Stimulated activated CD8-positive, alpha-beta memory T cell treated with anti-CD3 and anti-CD28 coated beads, Interleukin-15, amount 100 ng/mL, for 48 hours (primary cell): ENCODE data around the gene MIER1.
"Not testable (repeated sequence)": the region's sequence is repeated elsewhere in the genome, so short reads cannot be mapped to it uniquely, and the experiment has no call there.

ENCODE experiments used
- DNase-seq, 2 donors: peaks; one replicate each; pipeline ENCODE4 v3.0.0-alpha.2; 2020; ENCODE audit warnings: low read depth in 2 of 2

Gene MIER1

GRCh38 chr1:66924756-66925557 lies at the start of gene MIER1, which contains the start of gene DNAI4:
Gene MIER1 (plus strand): TSS chr1:66924990. CDS start chr1:66925029, 39 bp downstream.
Gene DNAI4 (minus strand): TSS chr1:66924856. CDS start chr1:66924831, 25 bp downstream.
- DNase-seq: peak; percentile 96 to 97

DNA sequence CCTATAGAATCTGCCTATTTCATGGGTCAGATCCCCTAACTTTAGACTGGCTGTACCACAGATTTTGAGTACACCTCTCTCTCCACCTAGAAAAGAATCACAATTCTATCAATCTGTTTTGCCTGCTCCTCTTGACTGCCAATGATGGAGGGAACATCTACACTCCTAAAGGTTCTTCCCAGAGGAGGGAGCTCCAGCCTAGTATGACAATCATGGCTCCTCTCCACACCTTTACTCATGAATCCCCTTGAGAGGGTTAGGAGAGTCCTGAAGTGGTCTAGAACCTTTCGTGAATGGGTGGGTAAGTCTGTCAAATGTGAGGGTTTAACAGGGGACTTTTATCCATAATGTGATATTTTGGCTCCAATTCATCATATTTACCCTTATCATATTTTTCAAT lies 48.1 kb upstream of the MIER1 start:
- no peak for DNase-seq

DNA sequence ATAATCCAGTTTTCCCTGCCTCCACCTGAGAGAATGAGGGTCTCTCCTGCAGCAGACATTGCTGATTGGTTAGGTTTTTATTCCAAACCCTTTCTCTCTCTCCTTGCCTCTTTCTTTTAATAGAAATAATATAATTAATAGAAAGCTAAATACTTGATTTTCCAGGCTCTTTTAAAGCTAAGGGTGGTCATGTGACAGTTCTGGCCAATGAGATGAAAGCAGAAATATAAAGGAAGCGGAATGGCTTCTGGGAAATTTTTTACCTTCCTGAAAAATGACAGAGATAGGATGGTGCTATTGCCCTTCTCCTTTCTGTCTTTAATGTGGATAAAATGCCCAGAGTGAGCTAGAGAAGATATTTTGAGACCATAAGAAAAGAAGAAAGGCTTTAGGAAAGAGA lies 35.8 kb upstream of the MIER1 start:
- DNase-seq: no peak

DNA sequence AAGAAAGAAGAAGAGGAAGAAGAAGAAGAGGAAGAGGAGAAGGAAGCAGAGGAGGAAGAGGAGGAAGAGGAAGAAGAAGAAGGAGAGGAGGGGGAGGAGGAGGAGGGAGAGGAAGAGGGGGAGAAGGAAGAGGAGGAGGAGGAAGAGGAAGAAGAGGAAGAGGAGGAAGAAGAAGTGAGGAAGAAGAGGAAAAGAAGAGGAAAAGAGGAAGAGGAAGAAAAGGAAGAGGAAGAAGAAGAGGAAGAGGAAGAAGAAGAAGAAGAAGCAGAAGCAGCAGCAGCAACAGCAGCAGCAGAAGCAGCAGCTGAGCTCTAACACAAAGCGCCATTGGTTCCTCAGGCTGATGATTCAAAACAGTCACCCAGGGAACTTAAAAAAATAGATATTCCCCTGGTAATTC lies 34.2 kb upstream of the MIER1 start:
- no peak for DNase-seq

DNA sequence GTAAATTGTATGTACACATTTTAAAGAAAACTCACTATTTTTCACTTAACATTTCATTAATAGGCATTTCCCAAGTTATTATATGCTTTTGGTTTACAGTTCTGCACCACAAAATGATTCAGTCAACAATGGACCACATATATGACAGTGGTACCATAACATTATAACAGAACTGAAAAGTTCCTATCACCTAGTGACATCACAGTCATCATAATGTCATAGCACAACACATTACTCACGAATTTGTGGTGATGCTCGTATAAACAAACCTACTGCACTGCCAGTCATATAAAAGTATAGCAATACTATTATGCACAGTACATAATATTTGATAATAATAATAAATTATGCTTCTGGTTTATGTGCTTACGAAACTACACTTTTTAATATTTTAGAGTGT lies 31.1 kb upstream of the MIER1 start:
- DNase-seq: no peak

GRCh38 chr1:66915203-66915602 lies 9.6 kb upstream of the MIER1 start:
- DNase-seq: not testable (repeated sequence)

- no peak for DNase-seq
Observed at GRCh38 chr1:66916320-66916719, 8.5 kb upstream of the MIER1 start.

GRCh38 chr1:66917476-66917875 lies 7.3 kb upstream of the MIER1 start:
- no peak for DNase-seq

GRCh38 chr1:66919063-66919462 lies 5.7 kb upstream of the MIER1 start:
- DNase-seq: no peak

DNA sequence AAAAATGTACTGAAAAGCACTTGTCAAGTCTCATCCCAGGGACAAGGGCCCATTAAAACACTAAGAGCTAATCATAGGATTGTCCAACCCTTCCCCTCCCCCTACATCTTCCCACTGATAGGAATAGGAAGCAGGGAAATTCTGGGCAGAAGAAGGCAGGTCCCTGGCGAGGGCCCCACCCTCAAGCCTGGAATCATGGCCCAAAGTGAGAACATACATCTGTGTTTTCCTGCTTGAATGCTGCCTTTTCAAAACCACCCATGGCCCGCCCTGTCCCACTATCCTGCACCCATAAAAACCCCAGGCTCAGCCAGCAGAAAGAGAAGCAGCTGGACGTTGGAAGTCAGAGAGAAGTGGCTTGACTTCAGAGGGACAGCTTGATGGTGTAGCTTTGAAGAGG lies 5.0 kb upstream of the MIER1 start:
- no peak for DNase-seq

- no peak for DNase-seq
Observed at GRCh38 chr1:66920543-66920942, 4.2 kb upstream of the MIER1 start.

DNA sequence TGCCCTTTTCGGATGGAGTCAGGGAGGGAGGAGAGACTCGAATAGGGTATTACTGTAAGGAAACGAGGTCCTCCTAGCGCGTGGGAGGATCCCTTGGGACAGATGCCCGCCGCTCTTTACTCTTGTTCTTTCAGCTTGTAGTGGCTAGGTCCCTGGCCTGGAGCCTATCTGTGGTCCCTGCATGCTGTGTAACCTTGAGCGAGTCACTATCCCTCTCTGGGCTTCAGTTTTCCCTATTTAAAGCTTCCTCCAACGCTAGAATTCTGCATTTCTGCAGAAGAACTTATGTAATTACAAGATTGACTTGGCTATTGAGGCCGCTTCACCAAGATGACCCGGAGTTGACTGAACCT lies 744 bp downstream of the MIER1 start:
- no peak for DNase-seq

DNA sequence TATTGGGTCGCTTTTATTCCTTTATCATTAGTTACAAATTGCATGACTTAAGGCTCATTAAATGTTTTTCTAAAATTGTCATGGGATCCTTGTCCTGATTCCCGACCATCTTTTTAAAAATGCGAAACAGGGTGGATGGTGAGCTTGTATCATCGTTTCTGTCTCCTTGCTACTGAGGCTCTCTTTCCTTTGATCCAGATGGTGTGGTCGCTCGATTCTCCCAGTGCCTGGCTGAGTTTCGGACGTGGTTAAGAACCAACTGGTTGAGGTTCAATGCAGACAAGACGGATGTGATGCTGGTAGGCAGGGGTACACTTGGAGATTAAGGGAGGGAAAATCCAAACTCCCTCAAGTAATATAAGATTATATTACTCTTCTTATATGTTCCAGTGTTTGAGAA lies 1.2 kb downstream of the MIER1 start:
- no peak for DNase-seq

DNA sequence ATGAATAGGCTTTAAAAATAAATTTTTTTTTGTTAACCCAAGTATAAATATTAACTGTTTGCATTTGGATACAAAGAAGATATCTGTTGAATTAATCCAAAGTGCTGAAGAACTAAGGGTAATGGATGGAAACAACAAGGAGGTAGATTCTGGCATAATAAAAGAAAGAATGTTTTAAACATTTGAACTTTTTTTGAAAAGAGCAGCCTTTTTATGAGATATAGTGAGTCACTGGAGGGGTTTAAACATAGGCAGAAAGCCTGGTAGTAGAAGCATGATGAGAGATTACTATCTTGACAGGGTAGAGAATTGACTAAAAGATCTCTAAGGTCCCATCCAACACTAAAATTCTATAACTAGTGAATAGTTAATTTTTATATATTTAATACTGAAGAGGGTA lies 2.7 kb downstream of the MIER1 start:
- no peak for DNase-seq

GRCh38 chr1:66929146-66929688 lies 4.4 kb downstream of the MIER1 start:
- DNase-seq: no peak

GRCh38 chr1:66929691-66929998 lies 4.9 kb downstream of the MIER1 start:
- DNase-seq: no peak

DNA sequence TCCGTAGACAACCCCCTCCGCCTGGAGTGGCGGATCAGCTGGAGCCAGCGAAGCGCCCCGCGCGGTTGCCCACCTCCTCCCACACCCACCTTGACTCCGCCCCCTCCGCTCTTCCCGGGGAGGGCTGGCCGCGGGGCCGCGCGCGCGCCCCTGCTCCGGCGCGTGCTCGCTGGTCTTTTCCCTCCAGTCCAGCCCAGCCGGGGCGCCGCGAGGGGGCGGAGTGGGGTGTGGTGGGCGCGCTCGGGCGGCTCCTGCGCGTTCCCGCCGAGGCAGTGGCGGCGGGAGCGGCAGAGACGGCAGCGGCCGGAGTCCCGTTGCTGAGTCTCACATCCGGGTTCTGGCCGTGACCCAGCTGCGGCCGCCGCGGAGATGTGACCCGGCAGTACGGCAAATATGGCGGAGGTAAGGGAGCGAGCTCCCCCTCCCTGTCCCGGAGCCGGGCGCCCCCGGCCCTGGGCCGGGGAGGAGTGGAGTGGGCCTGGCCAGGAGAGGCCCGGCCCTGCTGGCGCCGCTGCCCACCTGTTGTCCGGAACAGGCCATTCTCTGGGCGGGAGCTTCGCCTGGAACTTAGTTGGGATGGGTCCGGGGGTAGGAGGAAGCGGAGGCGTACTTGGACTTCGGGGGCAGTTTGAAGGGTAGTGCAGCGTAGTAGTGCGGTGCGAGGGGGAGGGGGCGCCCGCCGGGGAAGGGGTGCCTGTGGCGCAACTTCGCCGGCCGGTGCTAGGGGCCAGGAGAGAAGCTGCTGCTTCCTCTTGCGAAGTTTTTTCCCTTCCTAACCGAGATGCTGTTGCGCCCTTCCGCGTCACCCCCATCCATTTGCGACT lies 5.4 kb downstream of the MIER1 start:
- peak; percentile 92 to 93 for DNase-seq

- no peak for DNase-seq
Observed at GRCh38 chr1:66930823-66931174, 6.0 kb downstream of the MIER1 start.

- DNase-seq: no peak
Observed at GRCh38 chr1:66931590-66931989, 6.8 kb downstream of the MIER1 start.

GRCh38 chr1:66932291-66932690 lies 7.5 kb downstream of the MIER1 start:
- DNase-seq: no peak

DNA sequence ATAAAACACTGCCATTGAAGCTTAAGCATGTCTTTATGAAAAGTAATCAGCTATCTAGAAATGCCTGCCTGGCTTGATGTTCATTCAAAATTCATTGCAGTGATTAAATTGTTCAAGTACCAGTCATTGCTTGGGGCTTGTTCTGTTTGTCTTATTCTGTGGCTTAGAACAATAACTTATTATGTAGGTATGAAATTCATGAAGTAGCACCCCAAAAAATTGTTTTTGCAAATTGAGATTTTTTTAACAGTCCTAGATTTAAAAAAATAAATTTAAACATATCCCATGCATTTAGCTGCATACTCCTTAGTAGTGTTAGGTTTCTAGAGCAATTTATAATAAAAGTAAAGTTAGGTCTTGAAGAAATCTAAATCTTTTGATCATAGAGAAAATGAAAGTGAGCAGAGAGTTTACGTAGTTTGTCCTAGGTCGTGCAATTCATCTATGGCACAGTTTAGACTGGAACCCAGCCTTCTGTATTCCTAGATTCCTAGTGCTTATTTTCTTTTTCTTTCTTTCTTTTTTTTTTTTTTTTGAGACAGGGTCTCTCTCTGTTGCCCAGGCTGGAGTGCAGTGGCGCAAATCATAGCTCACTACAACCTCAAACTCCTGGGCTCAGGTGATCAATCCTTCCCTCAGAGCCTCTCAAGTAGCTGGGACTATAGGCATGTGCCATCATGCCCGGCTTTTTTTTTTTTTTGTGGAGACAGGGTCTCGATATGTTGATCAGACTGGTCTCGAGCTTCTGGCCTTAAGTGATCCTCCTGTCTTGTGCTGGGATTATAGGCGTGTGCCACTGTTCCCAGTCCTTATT lies 9.3 kb downstream of the MIER1 start:
- DNase-seq: no peak

DNA sequence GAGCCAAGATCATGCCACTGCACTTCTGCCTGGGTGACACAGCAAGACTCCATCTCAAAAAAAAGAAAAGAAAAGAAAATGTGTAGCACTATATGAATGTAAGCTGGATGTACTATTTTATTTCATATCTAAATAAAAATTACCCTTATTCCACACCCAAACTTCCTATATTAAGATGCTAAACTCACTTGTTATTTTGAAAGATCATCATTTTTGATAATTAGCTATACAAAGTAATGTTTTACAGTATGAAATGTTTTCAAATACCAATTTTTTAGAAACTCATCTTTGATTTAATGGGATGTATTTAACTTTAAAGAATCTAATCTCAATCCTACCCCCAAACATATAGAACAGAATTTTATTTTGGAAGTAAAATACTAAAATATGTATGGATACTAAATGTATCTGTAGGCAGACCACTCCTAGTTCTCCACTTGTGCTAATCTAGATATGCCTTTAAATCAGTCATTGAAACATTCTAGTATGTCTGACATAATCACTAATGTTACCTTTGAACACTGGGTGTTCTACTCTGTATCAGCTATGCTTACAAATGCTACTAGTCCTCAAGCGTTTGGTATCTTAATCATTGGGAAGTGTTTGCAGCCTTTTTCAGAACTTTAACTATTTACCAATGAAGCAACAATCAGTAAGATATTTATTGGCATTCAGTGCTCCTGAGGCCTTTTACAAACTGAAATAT lies 12.9 kb downstream of the MIER1 start:
- DNase-seq: no peak
